AG04450 (cell line): ENCODE data around the gene TCEA2. TPM values are rescaled to one million over a fixed set of nuclear protein-coding genes. Genes with fewer than 3 reads are reported as not detected.

Experiments used
- CTCF ChIA-PET: fragments of 300-600, 350-600 bp; formaldehyde crosslinking; extraction: SDS; loops from one replicate; lab custom pipeline; 2022; ENCODE audit warnings: antibody characterized with exemption, inconsistent platforms; lab: Charles Lee
- POLR2A ChIA-PET: fragments of 350-600 bp; formaldehyde crosslinking; extraction: SDS; loops from one replicate; lab custom pipeline; 2021; ENCODE audit warnings: antibody characterized with exemption, inconsistent platforms; lab: Yijun Ruan, JAX
- DNase-seq: peaks from one replicate; pipeline ENCODE4 v3.0.0-alpha.2; 2011; ENCODE audit warnings: low read depth, low spot score
- H3K27ac ChIP-seq: one replicate; pipeline ENCODE4 v1.5.1; 2012; ENCODE audit warnings: low read depth, low read length, control low read depth
- H3K27me3 ChIP-seq: one replicate; pipeline ENCODE4 v1.6.0; 2012; ENCODE audit warnings: low read length; ENCODE audit not compliant: control insufficient read depth, insufficient read depth
- H3K4me3 ChIP-seq: 2 replicates; pipeline ENCODE4 v1.5.1; 2011; ENCODE audit warnings: mild to moderate bottlenecking, low read depth, low read length, control low read depth
- H3K9me3 ChIP-seq: 2 replicates; pipeline ENCODE4 v1.5.1; 2012; ENCODE audit warnings: low read length; ENCODE audit not compliant: control insufficient read depth, insufficient read depth
- polyA plus RNA-seq: library from polyadenylated mRNA; depleted of rRNA; stranded (reverse); fragments of >200 nt; gene quantifications from 2 replicates; pipeline ENCODE4 v1.2.3, GENCODE V29; 2011
- TF ChIP-seq, protein P1 (sequence below): IDR thresholded peaks from 2 replicates; pipeline ENCODE4 v1.5.1; 2011; ENCODE audit warnings: low read depth, low read length, control low read depth, inconsistent platforms

The TCEA2 gene
- polyA plus RNA-seq, 1 experiment = 12.8 TPM

DNA sequence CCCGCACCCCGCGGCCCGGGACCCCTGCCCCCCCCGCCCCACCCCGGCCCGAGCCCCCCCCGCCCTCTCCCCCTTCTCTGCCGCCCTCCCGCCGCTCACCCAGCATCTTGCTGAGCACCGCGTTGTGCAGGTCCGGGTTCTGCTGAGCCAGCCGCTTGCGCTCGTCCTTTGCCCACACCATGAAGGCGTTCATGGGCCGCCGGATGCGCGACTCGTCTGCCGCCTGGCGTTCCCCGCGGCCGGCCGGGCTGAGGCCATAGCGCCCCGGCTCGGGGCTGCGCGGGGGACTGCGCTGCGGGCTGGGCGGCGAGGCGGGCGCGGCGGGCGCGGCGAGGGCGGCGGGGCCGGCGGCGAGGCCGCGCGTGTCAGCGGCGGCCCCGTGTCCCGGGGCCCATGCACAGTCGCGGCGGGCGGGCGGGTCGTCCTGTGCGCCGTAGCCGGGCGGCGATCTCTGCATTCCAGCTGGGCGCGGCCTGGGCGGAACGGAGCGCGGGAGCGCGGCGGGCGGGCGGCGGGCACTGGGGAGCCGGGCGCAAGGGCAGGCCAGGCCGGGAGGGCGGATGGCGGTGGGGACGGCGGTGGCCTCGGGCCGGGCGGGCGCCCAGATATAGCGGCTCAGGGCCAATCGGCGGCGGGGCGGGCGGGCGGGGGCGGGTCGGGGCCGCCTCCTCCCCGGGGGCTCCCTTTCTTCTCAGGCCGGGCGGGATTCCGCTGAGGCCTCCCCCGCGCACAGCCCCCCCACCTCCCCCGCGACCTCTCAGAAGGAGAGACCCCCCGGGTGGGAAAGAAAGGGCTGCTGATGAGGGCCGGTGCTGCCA is 13.7 kb upstream of the TCEA2 start, which contains the start of gene SOX18:
TSS of gene SOX18 (minus strand) at position 580 of the 818 bp plus-strand sequence. CDS start at position 457, 123 bp downstream.
- DNase-seq = no peak
- TF ChIP-seq, protein P1, sequence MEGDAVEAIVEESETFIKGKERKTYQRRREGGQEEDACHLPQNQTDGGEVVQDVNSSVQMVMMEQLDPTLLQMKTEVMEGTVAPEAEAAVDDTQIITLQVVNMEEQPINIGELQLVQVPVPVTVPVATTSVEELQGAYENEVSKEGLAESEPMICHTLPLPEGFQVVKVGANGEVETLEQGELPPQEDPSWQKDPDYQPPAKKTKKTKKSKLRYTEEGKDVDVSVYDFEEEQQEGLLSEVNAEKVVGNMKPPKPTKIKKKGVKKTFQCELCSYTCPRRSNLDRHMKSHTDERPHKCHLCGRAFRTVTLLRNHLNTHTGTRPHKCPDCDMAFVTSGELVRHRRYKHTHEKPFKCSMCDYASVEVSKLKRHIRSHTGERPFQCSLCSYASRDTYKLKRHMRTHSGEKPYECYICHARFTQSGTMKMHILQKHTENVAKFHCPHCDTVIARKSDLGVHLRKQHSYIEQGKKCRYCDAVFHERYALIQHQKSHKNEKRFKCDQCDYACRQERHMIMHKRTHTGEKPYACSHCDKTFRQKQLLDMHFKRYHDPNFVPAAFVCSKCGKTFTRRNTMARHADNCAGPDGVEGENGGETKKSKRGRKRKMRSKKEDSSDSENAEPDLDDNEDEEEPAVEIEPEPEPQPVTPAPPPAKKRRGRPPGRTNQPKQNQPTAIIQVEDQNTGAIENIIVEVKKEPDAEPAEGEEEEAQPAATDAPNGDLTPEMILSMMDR = no peak
- H3K27me3 ChIP-seq = peaks cover 62% of the 10 kb centered on the region
- H3K9me3 ChIP-seq = no peaks in the 10 kb centered on the region; the same call in 1 of the 2 replicates
- ChIA-PET POLR2A (no interaction called here), CTCF (no interaction called here)
- no peak within 1 kb of the TSS for H3K27ac ChIP-seq
- H3K4me3 ChIP-seq = no peak within 1 kb of the TSS

- no peak for DNase-seq
- CTCF ChIA-PET = interaction anchor here (1.1 kb wide), 1 partner anchor 11 kb away, joined by 3 read pairs; no protein-coding TSS in a partner anchor
- Histone ChIP-seq H3K27ac (no peak overlapping the region), H3K27me3 (peaks cover 62% of the 10 kb centered on the region), H3K9me3 (no peaks in the 10 kb centered on the region; the same call in 1 of the 2 replicates), H3K4me3 (no peak overlapping the region)
- POLR2A ChIA-PET = interaction anchor here (1.4 kb wide), 1 partner anchor 13 kb away, joined by 5 read pairs; the partner anchor contains the start of gene TCEA2
- TF ChIP-seq, protein P1 = no peak
Measured at GRCh38 chr20:64049878-64050260, 13.1 kb upstream of the TCEA2 start.

DNA sequence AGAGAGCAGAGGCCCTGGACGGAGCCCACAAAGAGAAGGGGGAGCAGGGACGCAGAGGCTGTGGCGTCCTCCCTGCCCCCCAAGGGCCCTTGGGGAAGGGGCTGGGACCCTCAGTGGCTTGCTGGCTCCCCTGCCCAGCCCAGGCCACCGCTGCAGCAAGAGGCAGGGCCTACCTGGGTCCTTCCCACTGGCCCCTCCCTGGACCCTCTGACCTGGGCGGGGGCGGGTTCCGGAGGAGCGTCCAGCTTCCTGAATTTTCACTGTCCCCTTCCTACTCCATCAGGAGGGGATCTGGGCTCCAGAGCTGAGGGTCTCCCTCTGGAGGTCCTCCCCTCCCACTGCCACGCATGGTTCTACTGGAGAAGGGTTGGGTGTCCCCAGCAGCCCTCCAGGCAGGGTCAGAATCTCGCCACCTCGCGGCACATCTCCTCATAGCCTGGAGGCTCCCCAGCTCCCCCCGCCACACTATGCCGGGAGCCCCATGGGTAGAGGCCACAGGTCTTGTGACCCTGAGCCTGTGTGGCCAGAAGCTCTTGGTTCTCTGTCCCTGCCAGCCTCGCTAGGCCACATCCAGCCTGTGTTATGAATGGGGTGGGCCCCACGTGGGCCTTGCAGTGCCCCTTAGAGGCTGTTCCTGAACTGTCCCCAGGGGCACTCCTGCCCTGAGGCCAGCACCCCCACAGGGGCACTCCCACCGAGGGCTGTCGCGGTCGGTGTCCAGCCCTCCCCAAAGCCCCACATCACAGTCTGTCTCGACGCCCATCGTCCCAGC is 12.6 kb upstream of the TCEA2 start:
- CTCF ChIA-PET = interaction anchor here (1.1 kb wide), 1 partner anchor 11 kb away, joined by 3 read pairs; no protein-coding TSS in a partner anchor

GRCh38 chr20:64051033-64051452 is 12.0 kb upstream of the TCEA2 start:
- DNase-seq = no peak
- CTCF ChIA-PET = interaction anchor here (1.1 kb wide), 1 partner anchor 12 kb away, joined by 3 read pairs; no protein-coding TSS in a partner anchor
- Histone ChIP-seq H3K9me3 (no peaks in the 10 kb centered on the region; the same call in 1 of the 2 replicates), H3K27me3 (peaks cover 52% of the 10 kb centered on the region), H3K27ac (no peak overlapping the region), H3K4me3 (no peak overlapping the region)
- TF ChIP-seq, protein P1 = no peak
- POLR2A ChIA-PET = interaction anchor here (1.4 kb wide), 1 partner anchor 12 kb away, joined by 5 read pairs; the partner anchor contains the start of gene TCEA2

More for the DNA sequence above, 12.6 kb upstream of the TCEA2 start:
- no peak for DNase-seq
- POLR2A ChIA-PET = interaction anchor here (1.4 kb wide), 1 partner anchor 12 kb away, joined by 5 read pairs; the partner anchor contains the start of gene TCEA2
- no peaks in the 10 kb centered on the region; the same call in 1 of the 2 replicates for H3K9me3 ChIP-seq
- no peak overlapping the region for H3K27ac ChIP-seq
- peaks cover 58% of the 10 kb centered on the region for H3K27me3 ChIP-seq
- H3K4me3 ChIP-seq = no peak overlapping the region
- TF ChIP-seq, protein P1 = no peak
